GM19238 (cell line): Measurements from ENCODE around the gene RELB.
"Not testable (repeated sequence)": the region's sequence is repeated elsewhere in the genome, so short reads cannot be mapped to it uniquely, and the experiment has no call there.

Experiments used
- DNase-seq: peaks from one replicate; pipeline ENCODE4 v3.0.0; 2011; ENCODE audit warnings: low spot score; ENCODE audit not compliant: insufficient read length

Gene RELB

GRCh38 chr19:45001087-45001739 lies at the start of gene RELB:
Gene RELB (plus strand): TSS chr19:45001464. CDS start chr19:45001580, 116 bp downstream.
- DNase-seq: peak; percentile 99

GRCh38 chr19:44954278-44954648 lies 47.0 kb upstream of the RELB start:
- no peak for DNase-seq

GRCh38 chr19:44954649-44955504 lies 46.4 kb upstream of the RELB start, which contains the start of gene CLPTM1:
Gene CLPTM1 (plus strand): TSS chr19:44955380. CDS start chr19:44955396, 16 bp downstream.
- DNase-seq: peak; percentile 93

GRCh38 chr19:44955505-44956439 lies 45.5 kb upstream of the RELB start:
- no peak for DNase-seq

DNA sequence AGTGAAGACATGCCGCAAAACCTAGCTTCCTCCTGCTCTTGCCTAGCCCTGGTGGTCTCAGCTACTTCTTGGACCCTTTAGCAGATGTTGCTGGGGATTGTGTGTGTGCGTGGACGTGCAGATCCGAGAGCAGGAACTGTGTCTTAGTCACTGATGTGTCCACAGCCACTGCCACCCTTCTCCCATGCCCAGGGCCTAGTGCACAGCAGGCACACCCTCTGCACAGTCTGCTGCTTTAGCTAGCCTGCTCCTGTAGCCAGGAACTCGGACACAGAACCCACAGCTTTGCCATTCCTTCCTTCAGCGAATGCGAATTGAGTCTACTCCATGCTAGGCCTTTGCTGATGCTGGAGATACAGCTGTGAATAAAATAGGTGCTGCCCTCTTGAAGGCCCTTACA lies 43.7 kb upstream of the RELB start:
- no peak for DNase-seq

DNA sequence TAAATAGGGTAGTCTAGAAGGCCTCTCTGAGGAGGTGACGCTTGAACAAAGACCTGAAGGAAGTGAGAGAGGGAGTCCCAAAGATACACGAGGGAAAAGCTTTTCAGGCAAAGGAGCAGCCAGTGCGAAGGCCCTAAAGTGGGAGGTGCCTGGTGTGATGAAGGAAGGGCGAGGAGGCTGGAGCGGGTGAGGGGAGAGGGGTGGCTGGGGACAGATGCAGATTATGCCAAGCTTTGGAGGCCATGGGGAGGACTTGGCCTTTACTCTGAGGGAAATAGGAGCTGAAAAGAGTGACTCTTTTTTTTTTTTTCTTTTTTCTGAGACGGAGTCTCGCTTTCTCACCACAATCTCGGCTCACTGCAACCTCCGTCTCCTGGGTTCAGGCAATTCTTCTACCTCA lies 43.2 kb upstream of the RELB start:
- no peak for DNase-seq

- DNase-seq: no peak
Measured at GRCh38 chr19:44959691-44960090, 41.6 kb upstream of the RELB start.

- DNase-seq: no peak
Measured at GRCh38 chr19:44960906-44961728, 40.1 kb upstream of the RELB start.

DNA sequence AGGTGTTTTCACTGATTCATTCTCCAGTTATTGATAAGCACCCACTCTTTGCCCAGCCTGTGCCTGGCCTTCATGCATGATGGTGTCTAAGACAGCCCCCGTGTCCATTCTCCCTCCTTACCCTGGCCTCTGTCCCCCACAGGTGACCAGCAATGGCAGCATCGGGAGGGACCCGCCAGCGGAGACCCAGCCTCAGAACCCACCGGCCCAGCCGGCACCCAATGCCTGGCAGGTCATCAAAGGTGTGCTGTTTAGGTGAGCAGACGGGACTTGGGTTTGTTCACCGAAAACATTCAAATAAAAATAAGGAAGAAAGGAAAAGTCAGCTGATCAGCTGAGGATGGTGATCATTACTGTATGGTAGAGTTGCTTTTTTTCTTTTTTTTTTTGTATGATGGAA lies 39.4 kb upstream of the RELB start:
- DNase-seq: no peak

- DNase-seq: no peak
Measured at GRCh38 chr19:44968118-44968517, 33.1 kb upstream of the RELB start.

DNA sequence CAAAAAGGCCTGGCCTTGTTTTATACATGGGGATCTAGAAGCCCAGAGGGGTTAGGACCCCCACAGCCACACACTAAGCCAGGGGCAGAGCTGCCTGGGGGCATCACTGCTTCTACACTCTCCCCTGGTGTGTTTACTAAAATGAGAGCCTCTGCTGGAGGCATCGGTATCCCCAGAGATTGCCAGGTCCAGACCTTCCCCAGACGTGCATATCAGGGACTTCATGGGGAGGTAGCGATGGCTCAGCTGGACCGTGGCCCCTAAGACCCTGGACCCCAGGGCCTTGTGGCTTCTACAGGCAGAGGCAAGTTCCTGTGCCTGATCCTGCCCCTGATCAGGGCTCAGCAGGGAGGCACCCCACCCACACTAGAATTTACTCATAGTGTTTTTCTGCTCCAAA lies 32.6 kb upstream of the RELB start:
- no peak for DNase-seq

DNA sequence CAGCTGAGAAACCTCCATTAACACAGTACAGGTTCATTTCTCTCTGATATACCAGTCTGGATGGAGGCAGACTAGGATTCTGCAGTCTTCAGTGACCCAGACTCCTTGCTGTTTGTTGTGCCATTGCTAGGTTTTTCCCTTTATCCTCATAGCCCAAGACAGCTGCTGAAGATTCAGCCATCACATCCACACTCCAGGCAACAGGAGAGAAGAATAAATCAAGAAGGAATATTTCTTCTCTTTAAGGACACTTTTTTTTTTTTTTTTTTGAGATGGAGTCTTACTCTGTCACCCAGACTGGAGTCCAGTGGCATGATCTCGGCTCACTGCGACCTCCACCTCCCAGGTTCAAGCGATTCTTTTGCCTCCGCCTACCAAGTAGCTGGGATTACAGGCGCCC lies 31.8 kb upstream of the RELB start:
- no peak for DNase-seq

- not testable (repeated sequence) for DNase-seq
Measured at GRCh38 chr19:44971451-44971850, 29.8 kb upstream of the RELB start.

DNA sequence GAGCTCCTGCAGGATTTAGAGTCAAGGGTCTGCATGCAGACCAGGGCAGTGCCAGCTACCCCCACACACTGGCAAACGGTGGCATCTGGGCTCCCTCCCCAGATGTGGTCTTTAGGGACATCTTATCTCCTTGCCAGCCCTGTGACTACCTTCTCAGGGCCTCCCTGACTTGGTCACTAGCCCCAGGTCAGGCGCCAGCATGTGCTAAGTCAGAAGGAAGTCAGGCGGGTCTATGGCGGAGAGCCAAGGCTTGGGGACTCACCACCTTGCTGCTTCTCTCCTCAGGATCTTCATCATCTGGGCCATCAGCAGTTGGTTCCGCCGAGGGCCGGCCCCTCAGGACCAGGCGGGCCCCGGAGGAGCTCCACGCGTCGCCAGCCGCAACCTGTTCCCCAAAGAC lies 28.5 kb upstream of the RELB start:
- no peak for DNase-seq

DNA sequence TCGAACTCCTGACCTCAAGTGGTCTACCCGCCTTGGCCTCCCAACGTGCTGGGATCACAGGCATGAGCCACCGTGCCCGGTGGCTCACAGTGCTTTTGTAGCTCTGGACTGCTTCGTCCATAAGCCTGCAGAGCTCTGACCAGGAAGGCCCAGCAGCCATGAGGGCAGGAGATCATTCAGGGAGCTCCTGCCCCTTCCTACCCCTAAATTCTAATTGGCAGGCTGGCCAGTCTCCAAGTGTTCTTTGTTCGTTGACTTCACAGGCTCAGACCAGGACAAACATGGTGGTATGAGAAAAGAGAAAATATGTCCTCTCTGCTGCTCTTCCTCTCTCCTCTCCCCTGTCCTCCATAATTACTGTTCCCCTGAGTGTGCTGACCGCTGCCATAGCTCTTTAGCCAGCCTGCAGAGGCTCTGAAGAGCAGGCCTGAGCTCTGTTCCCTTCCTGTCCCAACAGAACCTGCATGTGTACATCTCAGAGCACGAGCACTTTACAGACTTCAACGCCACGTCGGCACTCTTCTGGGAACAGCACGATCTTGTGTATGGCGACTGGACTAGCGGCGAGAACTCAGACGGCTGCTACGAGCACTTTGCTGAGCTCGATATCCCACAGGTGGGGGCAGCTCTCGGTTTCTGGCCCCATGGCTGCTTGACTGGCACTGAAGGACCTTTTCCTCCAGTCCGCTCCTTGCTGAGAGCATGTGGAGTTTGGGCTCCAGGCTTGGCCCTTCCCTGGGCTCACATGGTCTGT lies 27.1 kb upstream of the RELB start:
- no peak for DNase-seq

DNA sequence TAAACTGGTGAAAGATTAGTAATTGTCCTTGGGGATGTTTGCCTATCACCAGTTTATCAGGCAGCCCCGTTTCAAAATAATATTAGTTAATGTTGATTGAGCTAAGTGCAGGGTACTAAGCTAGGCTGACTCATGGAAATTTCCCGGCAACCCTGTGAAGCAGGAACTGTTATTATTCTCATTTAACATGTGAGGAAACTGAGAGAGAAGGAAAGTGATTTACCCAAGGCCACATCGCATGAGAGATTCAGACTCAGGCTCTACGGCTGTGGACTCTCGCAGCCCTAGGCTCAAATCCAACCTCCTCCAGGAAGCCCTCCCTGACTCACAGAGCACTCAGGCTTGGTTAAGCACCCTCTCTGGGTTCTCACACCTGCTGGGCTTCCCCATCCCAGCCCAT lies 26.4 kb upstream of the RELB start:
- no peak for DNase-seq

DNA sequence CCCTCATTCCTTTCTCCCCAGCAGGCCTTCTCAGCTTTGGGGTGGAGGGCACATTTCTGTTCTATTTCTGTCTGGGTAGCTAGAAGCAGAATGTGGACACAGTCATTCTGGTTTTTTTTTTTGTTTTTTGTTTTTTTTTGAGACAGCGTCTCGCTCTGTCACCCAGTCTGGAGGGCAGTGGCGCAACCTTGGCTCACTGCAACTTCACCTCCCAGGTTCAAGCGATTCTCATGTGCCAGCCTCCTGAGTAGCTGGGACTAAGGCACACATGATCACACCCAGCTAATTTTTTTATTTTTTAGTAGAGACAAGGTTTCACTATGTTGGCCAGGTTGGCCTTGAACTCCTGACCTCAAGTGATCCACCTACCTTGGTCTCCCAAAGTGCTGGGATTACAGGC lies 25.8 kb upstream of the RELB start:
- no peak for DNase-seq

GRCh38 chr19:44984005-44984404 lies 17.3 kb upstream of the RELB start:
- no peak for DNase-seq

DNA sequence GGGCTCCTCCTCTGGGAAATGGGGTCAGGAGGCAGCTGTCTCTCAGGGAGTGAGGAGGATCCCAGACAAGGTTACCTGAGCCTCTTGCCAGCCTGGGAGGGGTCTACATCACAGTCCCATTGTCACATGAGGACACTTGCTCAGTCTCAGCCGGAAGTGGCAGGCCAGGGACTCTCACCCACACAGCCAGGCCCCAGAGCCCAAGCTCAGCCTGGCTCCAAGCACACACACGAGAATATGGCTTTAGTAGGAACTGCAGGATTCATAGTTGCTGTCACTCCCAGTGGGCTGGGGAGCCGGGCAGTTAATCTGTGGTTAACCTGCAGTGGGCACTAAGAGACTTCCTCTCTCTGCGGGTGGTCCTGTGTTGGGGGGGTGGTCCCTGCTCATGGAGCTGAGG lies 15.8 kb upstream of the RELB start:
- no peak for DNase-seq

- DNase-seq: no peak
Measured at GRCh38 chr19:44986389-44986788, 14.9 kb upstream of the RELB start.
